ENCODE results near the gene RYR3. TPM values are rescaled to one million over a fixed set of nuclear protein-coding genes. Genes with fewer than 3 reads are reported as not detected.

Gene RYR3
- total and polyA plus RNA-seq, 10 of the 15 experiments (the other 5 are each of a cell fraction or from before 2014, with no cell fraction given) = under 0.01 to 0.44 (median 0.16) TPM; not detected in 5

DNA sequence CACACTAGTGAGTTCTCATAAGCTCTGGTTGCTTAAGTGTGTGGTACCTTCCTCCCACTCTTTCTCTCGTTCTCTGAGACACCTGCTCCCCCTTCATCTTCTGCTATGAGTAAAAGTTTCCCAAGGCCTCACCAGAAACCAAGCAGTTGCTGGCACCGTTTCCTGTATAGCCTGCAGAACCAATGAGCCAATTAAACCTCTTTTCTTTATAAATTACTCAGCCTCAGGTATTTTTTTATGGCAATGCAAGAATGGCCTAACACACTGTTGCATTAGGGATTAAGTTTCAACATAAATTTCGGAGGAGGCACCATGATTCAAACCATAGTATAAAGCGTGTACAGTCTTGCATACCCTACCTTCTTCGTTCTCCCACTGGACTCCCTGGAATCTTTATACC lies 405.3 kb downstream of the RYR3 start:
- intact Hi-C loops (cut with micrococcal nuclease; ENCODE audit: unreplicated experiment) = no loop called here
- ChIA-PET SMC1A (ENCODE audit: uncharacterized antibody, unreplicated experiment) (interaction anchor here (0.7 kb wide), 1 partner anchor 20 kb away, joined by 3 read pairs; no protein-coding TSS in a partner anchor), CTCF (no interaction called here), POLR2A (no interaction called here), RAD21 (ENCODE audit: unreplicated experiment) (no interaction called here)
- no peak for FAIRE-seq
- H3K27ac ChIP-seq (ENCODE audit: control insufficient read depth, insufficient read depth) = no peak overlapping the region
- no peak overlapping the region for H3K9ac ChIP-seq (ENCODE audit: control insufficient read depth, insufficient read depth, low read length)
- no peaks in the 10 kb centered on the region for H3K36me3 ChIP-seq (ENCODE audit: control insufficient read depth in 2 of 2, insufficient read depth in 2 of 2, low read length in 1 of 2)
- 35% methylated on average over 5 of the region's 5 CpGs for WGBS (ENCODE audit: insufficient coverage, insufficient replicate concordance, low lambda C conversion rate, missing lambda C conversion rate)
- DNase-seq (ENCODE audit: low read depth, low spot score) = no peak
- TF ChIP-seq CBX5 (IDR thresholded peaks at IDR 0.05; ENCODE audit: low read depth) (no peak), EP300 (IDR thresholded peaks at IDR 0.05; ENCODE audit: borderline replicate concordance in 1 of 2, control insufficient read depth in 1 of 2, low read depth in 2 of 2, low read length in 2 of 2) (no peak), WRNIP1 (IDR thresholded peaks at IDR 0.05; ENCODE audit: borderline replicate concordance, low read depth, low read length) (no peak)
- H2AFZ ChIP-seq (ENCODE audit: control insufficient read depth, low read depth, low read length) = no peak overlapping the region
- ATAC-seq = no peak
- no peaks in the 10 kb centered on the region for H3K79me2 ChIP-seq (ENCODE audit: control insufficient read depth, insufficient read depth, low read length)
- BruUV-seq (replicated peaks) = no TSS peak
- H4K20me1 ChIP-seq (ENCODE audit: control insufficient read depth, insufficient read depth) = no peaks in the 10 kb centered on the region
- no peaks in the 10 kb centered on the region for H3K27me3 ChIP-seq (replicated peaks in 1 of 2; ENCODE audit: control insufficient read depth in 2 of 2, insufficient read depth in 2 of 2, low read length in 1 of 2)
- H3K4me3 ChIP-seq = no peak overlapping the region
- no peaks in the 10 kb centered on the region for H3K4me1 ChIP-seq (ENCODE audit: control insufficient read depth, insufficient read depth, low read length)
- in situ Hi-C loops (cut with MboI) = no loop called here
- no peaks in the 10 kb centered on the region for H3K9me3 ChIP-seq (replicated peaks; ENCODE audit: control insufficient read depth, insufficient read depth, low read length)
- H3K4me2 ChIP-seq (ENCODE audit: control insufficient read depth, insufficient read depth) = no peak overlapping the region

DNA sequence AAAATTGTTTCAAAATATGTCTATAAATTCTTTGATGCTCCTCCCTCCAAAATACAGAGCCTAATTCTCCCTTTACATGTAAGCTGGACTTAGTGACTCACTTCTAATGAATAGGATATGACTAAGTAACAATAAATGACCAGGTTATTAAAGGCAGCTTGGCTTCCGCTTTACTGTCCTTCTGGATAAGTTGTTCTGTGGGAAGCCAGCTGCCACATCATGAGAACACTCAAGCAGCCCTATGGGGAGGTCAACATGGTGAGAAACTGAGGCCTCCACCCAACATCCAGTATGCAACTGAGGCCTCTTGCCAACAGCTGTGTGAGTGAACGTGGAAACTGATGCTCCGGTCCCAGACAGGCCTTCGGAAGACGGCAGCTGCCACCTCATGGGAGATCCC lies 410.2 kb downstream of the RYR3 start:
- H3K36me3 ChIP-seq (ENCODE audit: control insufficient read depth in 2 of 2, insufficient read depth in 2 of 2, low read length in 1 of 2) = no peaks in the 10 kb centered on the region
- no peak for FAIRE-seq
- no peak overlapping the region for H3K9ac ChIP-seq (ENCODE audit: control insufficient read depth, insufficient read depth, low read length)
- no peak overlapping the region for H3K4me3 ChIP-seq
- H3K4me2 ChIP-seq (ENCODE audit: control insufficient read depth, insufficient read depth) = no peak overlapping the region
- no peak for ATAC-seq
- H4K20me1 ChIP-seq (ENCODE audit: control insufficient read depth, insufficient read depth) = no peaks in the 10 kb centered on the region
- intact Hi-C loops (cut with micrococcal nuclease; ENCODE audit: unreplicated experiment) (no loop called here), in situ Hi-C loops (cut with MboI) (no loop called here)
- WGBS (ENCODE audit: insufficient coverage, insufficient replicate concordance, low lambda C conversion rate, missing lambda C conversion rate) = 72% methylated on average over 5 of the region's 5 CpGs
- DNase-seq (ENCODE audit: low read depth, low spot score) = no peak
- no peak for TF ChIP-seq LARP7 (IDR thresholded peaks at IDR 0.05)
- no peak for TF ChIP-seq EZH2 (IDR thresholded peaks at IDR 0.05; ENCODE audit: borderline replicate concordance, control insufficient read depth, low read depth, low read length)
- no peak for TF ChIP-seq MXI1 (IDR thresholded peaks at IDR 0.05; ENCODE audit: low read depth, low read length)
- TF ChIP-seq IKZF1 (conservative IDR thresholded peaks at IDR 0.05) = no peak
- TF ChIP-seq, protein P1, sequence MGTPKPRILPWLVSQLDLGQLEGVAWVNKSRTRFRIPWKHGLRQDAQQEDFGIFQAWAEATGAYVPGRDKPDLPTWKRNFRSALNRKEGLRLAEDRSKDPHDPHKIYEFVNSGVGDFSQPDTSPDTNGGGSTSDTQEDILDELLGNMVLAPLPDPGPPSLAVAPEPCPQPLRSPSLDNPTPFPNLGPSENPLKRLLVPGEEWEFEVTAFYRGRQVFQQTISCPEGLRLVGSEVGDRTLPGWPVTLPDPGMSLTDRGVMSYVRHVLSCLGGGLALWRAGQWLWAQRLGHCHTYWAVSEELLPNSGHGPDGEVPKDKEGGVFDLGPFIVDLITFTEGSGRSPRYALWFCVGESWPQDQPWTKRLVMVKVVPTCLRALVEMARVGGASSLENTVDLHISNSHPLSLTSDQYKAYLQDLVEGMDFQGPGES (IDR thresholded peaks at IDR 0.05) = no peak
- TF ChIP-seq RB1 (IDR thresholded peaks at IDR 0.05; ENCODE audit: borderline replicate concordance) = no peak
- TF ChIP-seq, protein P2, sequence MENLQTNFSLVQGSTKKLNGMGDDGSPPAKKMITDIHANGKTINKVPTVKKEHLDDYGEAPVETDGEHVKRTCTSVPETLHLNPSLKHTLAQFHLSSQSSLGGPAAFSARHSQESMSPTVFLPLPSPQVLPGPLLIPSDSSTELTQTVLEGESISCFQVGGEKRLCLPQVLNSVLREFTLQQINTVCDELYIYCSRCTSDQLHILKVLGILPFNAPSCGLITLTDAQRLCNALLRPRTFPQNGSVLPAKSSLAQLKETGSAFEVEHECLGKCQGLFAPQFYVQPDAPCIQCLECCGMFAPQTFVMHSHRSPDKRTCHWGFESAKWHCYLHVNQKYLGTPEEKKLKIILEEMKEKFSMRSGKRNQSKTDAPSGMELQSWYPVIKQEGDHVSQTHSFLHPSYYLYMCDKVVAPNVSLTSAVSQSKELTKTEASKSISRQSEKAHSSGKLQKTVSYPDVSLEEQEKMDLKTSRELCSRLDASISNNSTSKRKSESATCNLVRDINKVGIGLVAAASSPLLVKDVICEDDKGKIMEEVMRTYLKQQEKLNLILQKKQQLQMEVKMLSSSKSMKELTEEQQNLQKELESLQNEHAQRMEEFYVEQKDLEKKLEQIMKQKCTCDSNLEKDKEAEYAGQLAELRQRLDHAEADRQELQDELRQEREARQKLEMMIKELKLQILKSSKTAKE (IDR thresholded peaks at IDR 0.05; ENCODE audit: low read depth, poor library complexity, severe bottlenecking) = no peak
- no peak for TF ChIP-seq CHD4 (IDR thresholded peaks at IDR 0.05)
- H3K27me3 ChIP-seq (replicated peaks in 1 of 2; ENCODE audit: control insufficient read depth in 2 of 2, insufficient read depth in 2 of 2, low read length in 1 of 2) = peaks cover 0 to 3% of the 10 kb centered on the region in 2 experiments; a peak in 1 of 4 replicates
- POLR2A ChIA-PET = no interaction called here
- H2AFZ ChIP-seq (ENCODE audit: control insufficient read depth, low read depth, low read length) = no peak overlapping the region
- RAD21 ChIA-PET (ENCODE audit: unreplicated experiment) = no interaction called here
- CTCF ChIA-PET = interaction anchor here (0.8 to 2.4 kb wide), 4 partner anchors 9 to 20 kb away, joined by 3 to 16 read pairs (median 5); no protein-coding TSS in a partner anchor
- H3K4me1 ChIP-seq (ENCODE audit: control insufficient read depth, insufficient read depth, low read length) = no peaks in the 10 kb centered on the region
- no peaks in the 10 kb centered on the region for H3K9me3 ChIP-seq (replicated peaks; ENCODE audit: control insufficient read depth, insufficient read depth, low read length)
- SMC1A ChIA-PET (ENCODE audit: uncharacterized antibody, unreplicated experiment) = interaction anchor here (0.9 to 1.2 kb wide), 3 partner anchors 13 to 479 kb away, joined by 3 to 4 read pairs (median 3); no protein-coding TSS in a partner anchor
- BruUV-seq (replicated peaks) = no TSS peak
- no peak overlapping the region for H3K27ac ChIP-seq (ENCODE audit: control insufficient read depth, insufficient read depth)
- no peaks in the 10 kb centered on the region for H3K79me2 ChIP-seq (ENCODE audit: control insufficient read depth, insufficient read depth, low read length)
